Measurements from ENCODE around the gene NRP1.
"Not testable (repeated sequence)": the region's sequence is repeated elsewhere in the genome, so short reads cannot be mapped to it uniquely, and the experiment has no call there.

The NRP1 gene

DNA sequence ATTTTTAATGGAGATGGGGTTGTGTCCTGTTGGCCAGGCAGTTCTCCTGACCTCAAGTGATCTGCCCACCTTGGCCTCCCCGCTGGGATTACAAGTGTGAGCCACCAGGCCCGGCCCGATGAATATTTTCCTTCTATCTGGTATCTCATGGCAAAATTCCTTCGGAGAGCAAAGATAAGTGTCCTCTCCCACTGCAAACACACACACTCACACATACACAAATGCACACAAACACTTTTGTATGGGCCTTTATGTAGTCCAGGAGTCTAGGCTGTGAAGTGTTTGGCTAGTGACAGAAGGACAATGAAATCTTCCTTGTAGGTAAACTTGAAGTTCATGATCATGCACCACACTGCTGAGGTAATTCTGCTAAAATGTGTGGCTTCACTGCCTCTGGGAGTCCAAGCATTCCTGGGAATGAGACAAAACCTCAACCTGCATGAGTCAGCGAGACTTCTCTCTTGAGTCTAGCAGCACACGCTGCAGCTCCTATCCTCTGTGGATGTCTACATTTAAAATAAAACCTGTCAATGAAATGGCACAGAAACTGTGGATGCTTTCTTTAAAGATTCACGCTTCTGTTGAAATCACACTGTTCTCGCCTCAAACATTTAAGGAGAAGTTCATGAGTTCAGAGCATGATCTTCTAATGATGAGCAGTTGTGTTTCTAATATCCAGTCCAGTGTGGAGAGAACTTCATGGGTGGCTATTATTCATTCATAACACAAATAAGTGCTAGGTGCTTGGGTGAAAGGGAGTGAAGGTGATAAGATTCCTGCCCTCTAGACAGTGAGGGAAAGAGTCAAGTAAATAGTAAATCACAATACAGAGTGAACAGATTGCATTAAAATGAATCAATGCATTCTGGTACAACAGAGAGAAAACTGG is 96.5 kb downstream of the NRP1 start:
- DNase-seq (ENCODE audit: low read depth in 3 of 3), result no peak

DNA sequence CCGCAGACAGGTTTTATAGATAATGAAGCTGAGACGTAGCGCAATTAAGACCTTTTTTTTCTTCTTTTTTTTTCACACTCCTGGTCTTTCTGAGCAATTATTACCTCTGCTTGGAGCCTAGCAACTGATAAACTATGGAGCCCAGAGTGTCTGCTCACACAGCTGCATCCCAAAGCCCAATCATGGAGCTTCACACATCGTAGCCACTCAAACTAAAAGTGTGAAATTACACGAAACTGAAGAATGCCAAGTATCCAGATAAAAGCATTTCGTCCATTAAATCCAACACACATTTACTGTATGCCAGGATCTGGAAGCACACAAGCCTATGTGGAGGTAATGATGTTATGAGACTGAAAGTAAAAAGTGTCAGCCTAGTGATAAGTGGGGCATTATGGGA is 97.6 kb downstream of the NRP1 start:
- no peak for DNase-seq (ENCODE audit: low read depth in 3 of 3)

DNA sequence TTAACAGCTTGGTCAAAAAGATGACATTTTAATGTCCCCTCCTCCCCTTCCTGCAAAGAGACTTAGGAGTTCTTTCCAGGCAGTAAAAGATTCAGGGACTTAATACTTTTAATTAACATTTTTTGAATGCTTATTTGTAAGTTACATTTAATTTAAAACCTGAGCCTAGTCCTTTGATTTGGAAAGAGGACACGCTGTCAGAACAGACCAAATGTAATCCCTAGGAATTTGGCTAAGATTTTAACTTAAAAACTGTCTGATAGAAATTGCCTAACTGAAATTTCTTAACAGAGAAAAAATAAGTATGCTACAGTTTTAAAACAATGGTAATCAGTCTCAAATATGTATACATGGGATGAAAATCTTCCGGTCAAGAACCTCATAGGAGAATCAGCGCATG is 98.5 kb downstream of the NRP1 start:
- no peak for DNase-seq (ENCODE audit: low read depth in 3 of 3)

DNA sequence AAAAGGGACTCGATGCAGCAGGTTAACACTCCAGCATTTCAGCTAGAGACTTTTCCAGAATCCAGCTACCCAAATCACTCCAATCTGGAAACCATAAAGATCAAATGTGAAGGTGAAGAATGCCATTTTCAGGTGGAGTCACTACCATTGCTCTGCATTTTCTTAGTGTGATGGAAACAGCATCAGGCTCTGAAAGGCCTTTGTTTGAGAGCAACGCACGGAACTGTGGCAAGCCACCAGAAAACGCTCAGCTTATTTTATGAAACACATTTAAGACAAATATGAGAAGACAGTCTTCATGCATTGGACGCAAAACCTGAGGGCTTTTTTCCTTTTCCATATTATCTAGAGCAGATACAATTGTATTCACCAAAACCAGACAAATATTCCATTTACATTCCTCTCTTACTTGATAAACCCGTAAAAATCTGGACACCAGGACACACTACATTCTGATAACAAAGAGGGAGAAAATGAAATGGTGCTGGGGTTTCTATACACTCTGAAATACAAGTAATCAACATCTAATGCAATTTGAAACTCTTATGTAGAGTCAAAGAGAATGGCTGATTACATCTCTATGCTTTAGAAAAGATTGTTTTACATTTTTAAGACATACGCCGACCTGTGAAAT is 99.1 kb downstream of the NRP1 start:
- no peak for DNase-seq (ENCODE audit: low read depth in 3 of 3)

DNA sequence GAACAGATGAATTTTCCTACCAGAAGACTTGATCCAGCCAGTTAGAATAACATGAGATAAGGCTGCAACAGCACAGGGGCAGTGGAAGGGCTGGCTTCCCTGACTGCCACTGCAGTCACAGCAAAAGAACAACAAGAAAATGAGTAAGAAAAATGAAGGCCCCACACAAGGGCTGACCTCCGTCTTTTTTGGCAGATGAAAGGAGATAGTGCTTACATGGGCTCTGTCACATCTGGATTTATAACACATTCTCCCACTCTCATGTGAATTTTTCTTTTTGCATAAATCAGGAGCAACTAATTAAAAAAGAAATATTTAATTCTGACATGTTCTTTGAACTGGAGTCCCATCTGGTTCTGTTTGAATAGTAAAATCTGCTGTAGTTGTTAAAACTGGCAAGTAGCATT is 99.6 kb downstream of the NRP1 start:
- DNase-seq (ENCODE audit: low read depth in 3 of 3), result no peak

DNA sequence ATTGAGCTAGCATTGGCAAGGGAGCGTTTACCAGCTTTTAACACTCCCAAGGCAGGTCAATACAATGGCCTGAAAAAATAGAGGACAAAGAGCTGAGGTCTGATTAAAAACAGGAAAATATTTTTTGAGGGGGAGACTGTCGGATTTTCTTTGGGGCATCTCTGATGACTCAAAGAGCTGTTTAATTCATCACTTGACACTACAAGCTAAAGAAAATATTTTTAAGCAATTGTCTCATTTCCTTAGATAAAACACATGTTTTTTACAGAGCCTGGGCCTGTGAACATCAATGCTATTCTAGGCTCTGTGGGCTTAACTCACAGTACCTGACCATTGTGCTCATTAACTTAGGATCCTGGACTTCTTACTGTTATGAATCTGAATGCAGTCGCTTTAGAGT is 100.8 kb downstream of the NRP1 start:
- no peak for DNase-seq (ENCODE audit: low read depth in 3 of 3)

DNA sequence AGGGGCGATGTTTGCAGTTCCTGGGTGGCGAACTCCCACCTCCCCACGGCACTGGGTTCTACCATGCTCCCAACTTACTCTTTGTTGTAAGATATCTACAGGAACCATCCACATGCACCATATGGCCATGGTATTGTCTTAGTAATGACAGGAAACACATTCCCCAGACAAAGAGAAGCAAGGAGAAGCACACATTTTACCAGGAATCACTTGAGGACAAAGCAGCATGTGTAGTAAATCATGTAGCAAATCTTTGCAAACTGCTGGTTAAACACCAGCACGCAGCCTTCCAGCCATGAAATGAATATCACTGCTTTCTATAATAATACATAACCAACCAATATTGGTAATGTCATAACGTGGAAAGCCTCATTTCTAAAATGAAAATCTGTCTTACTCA is 101.2 kb downstream of the NRP1 start:
- DNase-seq (ENCODE audit: low read depth in 3 of 3), result no peak

DNA sequence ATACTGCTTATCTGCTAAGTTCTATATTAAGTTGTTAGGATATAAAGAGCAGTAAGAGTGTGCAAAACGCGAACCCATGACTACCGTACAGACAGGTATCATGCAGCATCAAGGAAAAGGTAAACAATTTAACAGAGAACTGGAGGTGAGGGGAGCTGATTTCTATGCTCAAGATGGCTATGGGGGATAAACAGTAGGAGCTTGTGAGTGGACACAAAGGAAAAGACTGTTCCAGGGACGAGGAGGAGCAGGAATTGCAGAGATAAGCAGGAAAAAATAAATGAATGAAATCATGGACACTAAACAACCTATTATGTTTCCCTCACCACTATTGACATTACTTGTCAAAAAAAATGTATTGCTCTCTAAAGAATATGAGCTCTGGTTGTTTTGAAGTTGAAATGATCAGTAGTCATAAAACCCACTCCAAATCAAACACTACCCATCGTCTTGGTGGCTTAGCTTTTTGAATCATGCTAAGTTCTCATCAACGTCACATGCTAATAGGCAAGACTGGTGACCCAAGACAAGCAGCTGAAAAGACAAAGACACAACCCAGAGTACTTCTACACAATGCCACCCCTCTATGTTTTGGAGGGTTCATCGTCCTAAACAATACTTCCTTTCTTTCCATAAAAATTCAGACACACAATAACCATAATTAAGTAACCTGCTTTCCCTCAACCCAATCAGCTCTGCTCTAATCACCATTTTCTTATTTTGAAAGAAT is 102.7 kb downstream of the NRP1 start:
- DNase-seq (ENCODE audit: low read depth in 3 of 3), result no peak

DNA sequence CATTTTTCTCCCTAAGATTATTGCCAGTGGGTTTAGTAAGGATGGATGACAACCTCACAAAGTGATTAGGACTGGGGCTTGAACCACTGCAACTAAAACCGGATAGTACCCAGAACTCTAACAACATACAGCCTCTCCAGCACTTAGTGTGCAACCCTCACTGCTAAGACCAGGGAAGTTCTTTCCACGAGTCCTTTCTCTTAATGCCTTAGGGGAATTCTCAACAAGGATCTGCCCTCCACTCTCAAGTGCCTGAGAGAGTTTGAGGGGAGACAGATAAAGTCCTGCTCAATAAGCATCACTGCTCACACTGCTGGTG is 104.6 kb downstream of the NRP1 start:
- DNase-seq (ENCODE audit: low read depth in 3 of 3), result no peak

DNA sequence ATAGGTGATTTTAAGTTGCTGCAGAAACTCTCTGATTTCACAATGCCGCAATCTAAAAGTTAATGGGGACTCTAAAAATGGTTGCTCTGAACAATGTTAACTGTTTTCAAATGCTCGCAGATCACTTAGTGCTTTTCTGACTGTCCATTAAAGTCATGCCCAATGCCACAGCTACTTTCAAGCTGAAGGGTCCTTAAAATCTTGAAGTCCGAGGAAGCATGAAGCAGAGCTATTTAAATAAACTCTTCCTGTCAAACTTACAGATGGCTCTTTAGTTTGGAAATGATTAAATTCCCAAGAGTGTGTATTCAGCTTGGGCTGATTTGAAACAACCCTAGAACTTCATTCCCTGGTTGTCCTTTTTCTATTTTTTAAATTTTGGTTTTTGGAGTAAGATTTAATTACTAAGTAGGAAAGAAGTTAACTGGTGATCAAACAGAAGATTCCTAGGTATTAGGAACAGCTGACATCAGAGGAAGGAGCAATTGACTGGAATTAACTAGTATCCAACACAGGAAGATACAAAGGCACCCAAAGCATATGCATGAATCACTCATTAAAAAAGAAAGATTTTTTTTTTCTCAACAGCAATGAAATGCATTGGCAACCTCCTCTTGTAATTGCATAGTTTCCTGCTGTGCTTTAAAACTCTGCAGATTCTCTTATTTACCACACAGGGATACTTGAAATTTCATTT is 105.1 kb downstream of the NRP1 start:
- DNase-seq (ENCODE audit: low read depth in 3 of 3), result no peak

DNA sequence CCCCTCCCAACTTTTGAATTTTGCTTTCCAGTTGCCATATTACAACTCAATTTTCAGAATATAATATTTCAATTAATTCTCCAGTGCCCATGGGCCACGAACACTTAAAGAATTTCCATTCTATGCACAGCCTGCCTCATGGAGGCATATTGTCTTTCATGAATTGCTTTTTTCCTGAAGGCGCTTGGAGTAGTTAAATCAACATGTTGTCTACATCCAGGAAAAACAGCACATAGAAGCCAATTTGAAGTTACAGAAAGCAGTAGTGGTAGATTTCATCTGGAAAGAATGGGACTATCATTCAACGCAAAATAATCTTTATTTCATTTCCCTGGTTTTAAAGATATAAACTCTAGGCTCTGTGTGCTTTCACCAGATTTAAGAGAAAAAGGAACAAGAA is 106.0 kb downstream of the NRP1 start:
- no peak for DNase-seq (ENCODE audit: low read depth in 3 of 3)

DNA sequence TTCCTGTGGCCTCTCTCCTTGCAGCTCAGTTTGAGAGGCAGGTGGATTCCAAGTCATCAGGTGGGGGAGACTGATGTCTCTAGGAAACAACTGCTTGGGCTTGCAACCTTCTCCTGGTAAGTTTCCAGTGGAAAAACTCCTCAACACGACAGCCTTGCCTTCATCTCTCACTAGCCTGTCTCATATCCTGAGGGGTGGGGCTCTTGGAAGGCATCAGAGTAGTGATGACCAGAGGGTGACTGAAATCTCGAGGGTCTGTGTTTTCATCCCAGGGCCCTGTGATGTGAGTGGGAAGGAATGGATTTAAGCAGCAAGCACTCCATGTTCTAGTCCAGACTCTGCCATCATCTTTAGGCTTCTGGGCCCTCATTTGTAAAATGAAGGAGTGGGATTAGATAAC is 107.0 kb downstream of the NRP1 start:
- DNase-seq (ENCODE audit: low read depth in 3 of 3), result no peak

DNA sequence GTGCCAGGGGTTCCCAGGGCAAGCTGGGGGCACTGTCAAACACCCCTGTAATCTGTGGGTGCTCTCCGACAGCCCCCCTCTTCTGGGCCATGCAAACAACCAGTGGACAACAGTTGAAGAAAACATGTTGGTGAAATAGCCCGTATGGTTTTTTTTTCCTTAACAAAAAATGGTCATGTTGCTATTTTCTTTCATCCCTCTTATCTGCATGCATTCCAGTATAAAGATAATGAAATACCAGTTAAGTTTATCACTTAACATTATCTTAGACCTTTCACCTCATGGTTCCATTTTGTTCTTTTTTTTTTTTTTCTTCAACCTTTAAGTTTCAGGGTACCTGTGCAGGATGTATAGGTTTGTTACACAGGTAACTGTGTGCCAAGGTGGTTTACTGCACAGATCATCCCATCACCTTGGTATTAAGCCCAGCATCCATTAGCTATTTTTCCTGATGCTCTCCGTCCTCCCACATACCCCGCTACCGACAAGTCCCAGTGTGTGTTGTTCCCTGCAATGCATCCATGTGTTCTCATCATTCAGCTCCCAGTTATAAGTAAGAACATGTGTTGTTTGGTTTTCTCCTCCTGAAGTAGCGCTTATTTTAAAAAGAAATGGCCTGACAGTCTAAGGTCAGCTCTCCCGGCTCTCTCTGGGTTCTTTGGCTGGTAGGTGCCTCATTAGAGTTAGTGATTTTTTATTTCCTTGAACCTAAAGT is 110.1 kb downstream of the NRP1 start:
- DNase-seq (ENCODE audit: low read depth in 3 of 3), result no peak

DNA sequence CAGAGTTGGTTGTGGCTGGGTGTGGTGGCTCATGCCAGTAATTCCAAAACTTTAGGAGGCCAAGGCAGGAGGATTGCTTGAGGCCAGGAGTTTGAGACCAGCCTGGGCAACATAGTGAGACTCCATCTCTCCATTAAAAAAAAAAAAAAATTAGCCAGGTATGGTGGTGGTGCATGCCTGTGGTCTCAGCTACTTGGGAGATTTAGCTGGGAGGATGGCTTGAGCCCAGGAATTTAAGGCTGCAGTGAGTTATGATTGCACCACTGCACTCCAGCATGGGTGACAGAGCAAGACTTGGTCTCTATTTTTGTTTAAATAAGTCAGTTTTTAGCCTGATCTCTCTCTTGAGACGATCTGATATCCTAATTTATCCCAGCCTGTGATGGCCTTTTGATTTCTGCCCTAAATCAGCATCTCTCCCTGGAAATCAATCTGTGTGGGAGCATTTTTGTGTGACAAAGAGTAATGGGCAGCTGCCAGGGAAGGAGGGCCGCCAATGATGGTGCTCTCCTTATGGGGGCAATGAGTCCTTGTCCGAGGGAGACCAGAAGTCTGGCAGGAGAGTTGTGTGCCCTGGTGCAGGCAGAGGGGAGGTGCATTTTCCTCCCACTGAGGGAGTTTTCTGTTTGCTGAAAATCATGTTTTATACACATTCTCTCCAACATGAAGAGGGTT is 111.0 kb downstream of the NRP1 start:
- DNase-seq (ENCODE audit: low read depth in 3 of 3), result no peak

DNA sequence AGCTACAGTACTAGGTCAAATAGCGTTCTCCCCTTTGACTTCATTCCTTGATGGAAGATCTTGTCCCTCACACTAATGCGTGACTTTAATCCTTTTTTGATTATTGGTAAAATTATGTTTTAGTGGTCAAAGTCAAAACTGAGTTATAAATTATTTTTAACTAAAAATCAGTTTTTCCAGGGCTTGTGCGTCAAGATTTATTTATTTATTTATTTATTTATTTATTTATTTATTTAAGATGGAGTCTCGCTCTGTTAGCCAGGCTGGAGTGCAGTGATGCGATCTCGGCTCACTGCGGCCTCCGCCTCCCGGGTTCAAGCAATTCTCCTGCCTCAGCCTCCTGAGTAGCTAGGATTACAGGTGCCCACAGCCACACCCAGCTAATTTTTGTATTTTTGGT is 112.2 kb downstream of the NRP1 start:
- DNase-seq (ENCODE audit: low read depth in 3 of 3), result not testable (repeated sequence)

DNA sequence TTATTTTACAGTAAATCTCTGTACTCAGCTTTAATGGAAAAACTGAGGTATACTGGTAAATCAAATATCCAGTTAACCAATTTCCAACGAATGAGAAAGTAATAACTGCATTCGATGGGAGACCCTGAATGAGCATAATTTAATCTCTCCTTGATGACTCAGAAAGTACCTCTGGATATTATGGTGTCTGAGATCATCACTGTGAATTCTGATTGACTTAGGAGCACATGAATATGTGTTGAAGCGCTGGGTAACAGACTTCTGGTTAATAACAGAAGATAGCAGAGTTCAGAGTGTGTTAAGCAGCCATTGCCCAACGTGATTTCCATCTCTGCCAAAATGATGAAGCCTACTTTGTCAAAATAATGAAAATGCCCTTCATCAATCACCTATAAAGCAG is 116.6 kb downstream of the NRP1 start:
- DNase-seq (ENCODE audit: low read depth in 3 of 3), result no peak

DNA sequence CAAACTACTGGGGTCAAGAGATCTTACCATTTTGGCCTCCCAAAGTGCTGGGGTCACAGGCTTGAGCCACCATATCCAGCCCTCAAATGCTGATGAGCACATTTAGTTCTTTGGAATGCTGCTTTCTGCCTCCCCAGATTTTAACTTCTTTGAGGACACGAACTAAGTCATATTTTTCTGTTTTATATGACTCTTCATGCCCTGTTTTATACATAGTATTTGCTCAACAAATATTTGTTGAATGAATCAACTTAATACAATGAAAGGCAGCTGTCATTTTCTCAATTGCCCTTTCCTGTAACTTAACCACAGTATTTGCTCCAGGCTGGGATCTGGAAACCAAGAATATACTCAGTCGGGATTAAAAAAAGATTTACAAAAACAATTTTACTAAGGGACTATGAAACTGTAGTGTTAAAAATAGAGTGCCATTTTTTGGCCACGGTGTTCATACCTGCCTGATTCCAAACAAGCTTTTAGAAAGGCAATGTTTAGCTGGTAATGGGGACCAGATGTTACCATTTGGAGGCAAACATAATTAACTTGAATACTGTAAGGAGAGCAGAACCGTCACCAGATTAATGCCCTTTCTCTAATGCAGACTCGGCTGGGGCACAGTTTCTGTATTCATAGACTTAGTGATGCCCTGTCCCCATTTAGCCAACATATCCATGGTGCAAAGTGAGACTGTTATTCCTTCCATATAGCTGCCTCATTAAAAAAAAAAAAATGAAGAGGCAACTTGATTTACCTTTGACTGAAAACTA is 117.6 kb downstream of the NRP1 start:
- DNase-seq (ENCODE audit: low read depth in 3 of 3), result no peak

DNA sequence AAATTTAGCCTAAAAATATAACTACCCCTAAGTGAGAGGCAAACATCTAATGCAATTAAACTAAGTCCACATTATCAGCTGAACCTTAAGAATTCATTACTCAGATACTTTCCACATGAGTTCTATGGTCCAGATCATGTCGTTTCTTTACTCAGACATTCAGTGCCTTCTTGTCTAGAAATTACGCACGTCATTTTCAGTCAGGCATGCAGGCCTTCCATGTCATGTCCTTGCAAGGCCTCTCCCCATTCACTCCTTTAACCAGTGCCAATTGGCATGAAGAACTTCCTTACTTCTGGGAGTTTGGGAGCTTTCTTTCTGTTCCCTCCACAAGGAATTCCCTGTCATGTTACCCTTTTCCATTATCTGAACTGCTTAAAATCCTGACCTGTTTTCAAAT is 118.8 kb downstream of the NRP1 start:
- DNase-seq (ENCODE audit: low read depth in 3 of 3), result no peak

DNA sequence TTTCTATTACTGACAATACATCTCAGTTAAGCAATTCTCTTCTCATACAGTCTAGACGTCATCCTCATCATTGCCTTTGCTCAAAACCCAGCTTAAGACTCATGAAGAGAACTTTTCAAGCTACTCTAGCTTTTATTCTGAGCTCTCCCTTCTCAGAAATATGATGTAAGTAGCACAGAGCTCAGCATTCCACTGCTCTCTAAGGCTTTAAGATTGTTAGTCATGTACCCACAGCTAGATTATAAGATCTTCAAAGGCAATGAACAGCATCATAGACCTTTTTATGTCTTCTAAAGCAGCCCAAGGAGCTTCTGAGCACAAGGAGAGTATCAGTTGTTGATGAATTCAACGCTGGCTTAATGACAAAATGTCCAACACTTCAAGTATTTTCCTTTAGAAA is 119.3 kb downstream of the NRP1 start:
- no peak for DNase-seq (ENCODE audit: low read depth in 3 of 3)

DNA sequence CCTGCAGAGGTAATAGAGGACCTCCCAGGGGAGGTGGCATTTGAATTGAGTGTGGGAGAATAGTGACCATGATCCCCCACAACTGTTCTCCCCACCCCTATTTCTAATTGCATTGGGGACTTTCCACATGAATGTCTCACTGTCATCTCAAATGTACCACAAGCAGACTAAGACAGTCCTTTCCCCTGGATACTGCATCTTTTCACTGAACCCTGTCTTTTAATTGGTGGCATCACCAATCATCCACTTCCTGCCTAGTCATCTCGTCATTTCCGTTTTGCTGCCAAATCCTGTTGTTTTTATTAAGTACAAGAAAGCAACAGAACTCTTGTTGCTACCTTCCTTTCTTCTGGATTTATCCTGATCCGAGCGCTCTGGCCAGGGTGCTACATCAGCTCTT is 120.3 kb downstream of the NRP1 start:
- no peak for DNase-seq (ENCODE audit: low read depth in 3 of 3)

Data from stimulated activated CD4-positive, alpha-beta T cell treated with anti-CD3 and anti-CD28 coated beads, TNF-alpha, amount 100 ng/mL, for 4 hours (primary cell).